Measurements from ENCODE around the gene DDX25.

The DDX25 gene

DNA sequence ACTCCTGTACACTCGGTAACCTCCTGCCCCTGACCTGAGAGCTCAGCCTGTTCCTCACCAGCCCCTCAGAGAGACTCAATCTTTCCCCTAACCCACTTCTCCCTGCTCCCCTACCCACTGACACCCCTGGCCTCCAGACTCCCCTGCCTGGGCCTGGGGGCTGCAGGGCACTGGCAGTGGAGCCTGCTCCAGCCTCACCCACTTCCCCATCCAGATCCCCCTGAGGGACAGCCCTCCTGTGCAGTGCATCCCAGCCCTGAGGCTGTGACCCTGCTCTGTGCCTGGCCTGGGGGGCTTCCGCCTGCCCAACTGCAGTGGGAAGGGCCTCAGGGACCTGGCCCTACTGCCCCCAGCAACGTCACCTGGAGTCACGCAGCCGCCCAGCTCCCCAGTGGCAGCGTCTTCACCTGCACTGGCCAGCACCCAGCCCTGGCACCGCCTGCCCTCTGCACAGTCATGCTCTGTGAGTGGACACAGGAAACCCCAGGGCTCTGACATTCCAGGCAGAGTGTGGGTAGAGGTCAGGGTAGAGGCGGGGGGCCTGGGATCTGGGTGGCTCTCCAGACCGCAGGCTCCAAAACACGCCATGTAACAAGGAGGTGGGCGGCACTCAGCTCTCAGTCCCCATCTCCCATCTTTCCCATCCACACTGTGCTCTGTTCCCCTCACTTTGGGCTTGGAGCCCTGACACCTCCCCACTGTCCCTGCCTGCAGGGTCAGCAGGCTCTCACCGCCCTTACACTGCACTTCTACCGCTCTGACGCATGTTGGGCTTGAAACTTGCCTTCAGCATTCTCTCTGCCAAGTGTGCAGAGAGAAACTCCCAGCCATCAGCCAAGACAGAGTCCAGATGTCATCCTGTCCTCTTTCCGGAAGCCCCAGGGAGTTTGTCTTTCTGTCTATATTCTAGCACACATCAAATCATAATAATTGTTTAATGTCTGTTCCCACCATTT is 46.7 kb downstream of the DDX25 start:
- no peak for DNase-seq (ENCODE audit: low read depth)

GRCh38 chr11:125951731-125952130 is 47.4 kb downstream of the DDX25 start:
- no peak for DNase-seq (ENCODE audit: low read depth)

DNA sequence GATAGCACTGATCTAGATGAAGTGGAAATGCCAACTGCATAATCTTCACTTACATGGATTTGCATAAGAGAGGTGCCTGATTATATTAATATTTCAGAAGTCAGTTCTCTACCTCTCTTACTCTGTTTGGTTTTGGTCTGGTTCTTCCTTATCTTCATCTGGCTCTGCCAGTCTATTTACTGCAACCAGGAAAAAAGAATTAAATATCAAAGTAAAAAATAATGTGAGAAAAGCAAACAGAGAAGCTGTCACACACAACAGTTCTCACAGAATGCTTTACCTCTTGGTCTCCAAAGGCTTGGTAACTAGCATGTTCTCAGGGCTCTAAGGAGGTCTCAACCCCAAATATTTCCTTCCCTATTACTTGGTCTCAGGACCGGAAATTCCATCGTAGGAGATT is 48.3 kb downstream of the DDX25 start:
- no peak for DNase-seq (ENCODE audit: low read depth)

GRCh38 chr11:125952973-125953372 is 48.7 kb downstream of the DDX25 start:
- no peak for DNase-seq (ENCODE audit: low read depth)

DNA sequence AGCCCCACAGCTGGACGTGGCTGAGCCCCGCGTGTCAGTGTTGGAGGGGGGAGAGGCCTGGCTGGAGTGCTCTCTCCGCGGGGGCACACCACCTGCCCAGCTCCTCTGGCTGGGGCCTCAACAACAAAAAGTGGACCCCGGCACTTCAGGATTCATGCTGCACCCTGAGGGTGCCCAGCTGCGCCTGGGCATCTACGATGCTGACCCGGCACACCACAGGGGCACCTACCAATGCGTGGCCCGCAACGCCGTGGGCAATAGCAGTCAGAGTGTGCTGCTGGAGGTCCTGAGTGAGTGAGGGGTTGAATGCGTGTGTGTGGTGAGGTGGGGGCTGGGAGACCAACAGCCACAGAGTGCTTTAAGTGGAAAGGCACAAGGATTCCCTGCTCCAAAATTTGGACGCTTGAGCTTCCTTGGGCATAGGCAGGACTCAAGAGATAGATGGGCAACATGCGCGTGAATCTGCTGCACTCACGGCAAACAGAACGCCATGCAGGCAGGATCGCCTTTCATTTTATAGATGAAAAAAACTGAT is 49.2 kb downstream of the DDX25 start:
- no peak for DNase-seq (ENCODE audit: low read depth)

DNA sequence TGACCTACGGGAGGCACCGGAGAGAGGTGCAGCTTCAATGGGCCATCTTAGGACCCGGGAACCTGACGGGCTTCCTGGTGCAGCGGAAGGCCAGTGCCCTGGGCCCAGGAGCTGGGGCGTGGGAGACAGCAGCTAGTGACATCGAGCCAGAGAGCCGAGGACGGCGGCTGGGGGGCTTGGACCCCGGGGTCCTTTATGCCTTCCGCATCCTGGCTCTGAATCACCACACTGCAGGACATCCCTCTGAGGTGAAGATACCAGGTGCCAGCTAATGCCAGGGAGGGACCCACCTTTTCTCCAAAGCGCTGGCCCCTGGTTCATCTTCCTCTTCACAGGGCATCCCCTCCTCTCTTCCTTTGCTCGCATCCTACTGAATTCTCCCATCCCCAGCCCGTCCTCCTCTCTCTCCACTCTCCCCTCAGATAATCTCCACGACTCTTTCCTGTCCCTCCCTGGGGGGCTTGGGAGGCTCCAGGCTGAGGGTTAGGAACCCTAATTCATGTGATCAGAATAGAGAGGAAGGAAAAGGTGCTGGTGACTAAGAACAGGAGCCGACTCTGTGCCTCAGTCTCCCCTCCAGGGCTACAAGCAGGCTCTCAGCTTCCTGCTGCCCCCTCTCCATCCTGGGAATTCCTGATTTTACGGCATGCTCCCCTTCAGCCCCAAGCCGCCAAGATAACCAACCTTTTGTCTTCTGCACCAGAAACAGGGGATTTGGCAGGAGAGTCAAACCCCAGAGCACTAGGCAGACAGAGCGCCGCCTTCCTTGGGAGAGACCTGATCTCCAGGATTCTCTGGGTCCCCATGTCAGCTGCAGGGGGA is 50.0 kb downstream of the DDX25 start:
- DNase-seq (ENCODE audit: low read depth): no peak

DNA sequence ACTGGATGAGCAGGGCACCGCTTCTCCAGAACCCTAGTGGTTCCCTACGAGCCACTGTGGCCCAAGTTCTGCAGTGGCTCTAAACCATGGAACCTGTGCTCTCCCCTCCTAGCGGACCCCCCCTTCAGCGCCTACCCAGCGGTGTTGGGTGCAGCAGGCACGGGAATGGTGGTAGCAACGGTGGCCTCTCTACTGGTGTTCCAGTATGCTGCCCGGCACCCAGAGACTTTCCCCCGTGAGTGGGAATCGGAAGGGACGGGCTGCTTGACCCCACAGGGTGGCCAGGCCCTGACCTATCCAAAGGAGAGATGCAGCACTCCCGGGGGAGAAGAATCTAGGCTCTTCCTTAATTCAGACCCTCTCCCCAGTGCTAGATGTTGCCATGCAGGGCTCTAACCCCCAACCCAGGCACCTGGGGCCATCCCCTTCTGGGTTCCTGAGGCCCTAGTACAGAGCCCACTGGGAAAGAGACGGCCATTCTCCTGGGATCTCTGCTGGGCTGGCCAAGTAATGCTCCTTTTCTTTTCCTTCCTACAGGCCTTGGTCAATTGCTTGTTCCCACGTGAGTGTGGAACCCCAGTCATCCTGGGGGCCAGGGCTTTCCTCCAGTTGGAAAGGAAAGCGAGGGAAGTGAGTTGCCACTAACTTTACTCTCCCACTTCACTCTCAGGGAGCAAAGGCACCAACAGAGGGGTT is 50.8 kb downstream of the DDX25 start:
- no peak for DNase-seq (ENCODE audit: low read depth)

DNA sequence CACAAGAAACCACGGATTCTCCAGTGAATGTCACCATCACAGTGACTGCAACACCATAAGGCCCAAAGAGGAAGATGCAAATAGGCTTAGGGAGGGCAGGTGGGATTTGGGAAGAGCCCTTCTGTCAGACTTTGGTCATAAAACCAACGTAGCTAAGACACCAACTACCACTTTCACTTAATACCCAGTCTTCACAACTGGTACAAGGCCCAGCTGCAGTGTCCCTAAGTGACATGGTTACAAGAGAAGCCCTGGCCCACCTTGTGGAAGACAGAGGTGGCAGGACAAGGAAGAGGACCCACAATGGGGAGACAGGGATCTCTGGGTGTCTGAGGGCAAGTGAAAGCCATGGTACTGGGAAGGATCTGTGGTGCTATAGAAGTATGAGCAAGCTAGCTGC is 51.5 kb downstream of the DDX25 start:
- DNase-seq (ENCODE audit: low read depth): no peak

DNA sequence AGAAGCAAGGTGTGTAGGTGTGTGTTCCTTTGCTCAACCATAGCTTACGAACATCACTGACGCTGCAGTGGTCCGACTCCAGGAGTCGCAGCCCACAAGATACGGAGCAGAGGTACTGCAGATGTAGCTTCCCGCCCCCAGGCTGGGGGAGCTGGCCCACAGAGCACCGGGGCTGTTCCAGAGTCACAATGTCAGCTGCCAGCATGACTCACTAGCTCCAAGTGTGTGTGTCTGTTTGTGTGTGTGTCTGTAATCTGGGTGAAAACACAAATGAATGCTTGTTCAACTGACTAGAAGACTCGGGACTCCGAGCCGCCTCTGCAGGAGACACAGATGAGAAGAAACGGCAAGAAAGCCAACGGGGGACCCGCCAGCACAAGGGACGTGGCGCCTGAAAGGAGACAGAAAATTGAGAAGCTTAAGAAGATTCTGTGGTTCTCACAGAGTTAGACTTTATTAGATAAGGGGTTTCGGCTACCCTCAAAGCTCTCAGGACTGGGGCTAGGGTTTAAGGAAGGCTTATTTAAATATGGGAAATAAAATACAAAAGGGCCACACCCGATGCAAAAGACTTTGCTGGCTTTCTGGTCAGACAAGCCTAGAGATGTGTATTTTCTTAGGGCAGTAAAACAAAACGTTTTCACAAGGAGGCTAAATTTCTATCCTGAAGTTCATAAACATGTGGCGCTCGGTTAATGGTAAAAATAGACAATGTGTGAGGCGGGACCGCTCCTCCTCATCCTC is 52.3 kb downstream of the DDX25 start:
- no peak for DNase-seq (ENCODE audit: low read depth)

DNA sequence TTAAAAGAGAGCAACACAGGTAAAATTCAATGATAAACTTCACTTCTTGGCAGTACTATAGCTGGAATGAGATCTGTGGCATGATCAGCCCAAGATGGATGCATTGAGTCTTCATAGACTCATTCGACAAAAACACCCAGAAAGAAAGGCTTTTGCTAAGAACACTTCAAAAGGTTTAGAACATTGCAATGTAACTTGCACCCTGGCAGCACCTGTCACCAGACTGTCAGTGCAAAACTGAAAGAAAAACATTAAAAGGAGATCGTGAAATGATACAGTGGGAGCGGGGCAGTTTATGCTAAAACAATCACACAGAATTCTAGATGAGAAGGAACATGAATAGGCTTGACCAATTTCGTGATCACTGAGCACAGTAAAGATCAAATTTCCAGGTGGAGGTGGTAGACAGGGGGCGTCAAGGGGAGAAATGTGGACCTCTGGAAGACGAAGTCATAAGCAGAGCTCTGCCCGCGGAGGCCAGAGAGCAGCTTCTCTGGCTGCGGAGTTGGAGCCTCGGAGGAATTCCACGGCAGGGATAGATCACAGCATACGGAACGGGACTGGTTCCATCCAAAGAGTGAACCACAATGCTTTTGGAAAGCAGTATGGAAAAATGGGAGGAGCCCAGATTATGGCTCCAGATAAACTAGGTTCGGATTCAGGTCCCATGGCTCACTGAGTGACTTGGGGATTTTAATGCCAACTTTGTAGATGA is 53.5 kb downstream of the DDX25 start:
- no peak for DNase-seq (ENCODE audit: low read depth)

GRCh38 chr11:125958872-125959400 is 54.6 kb downstream of the DDX25 start:
- no peak for DNase-seq (ENCODE audit: low read depth)

- DNase-seq (ENCODE audit: low read depth): no peak
Measured at GRCh38 chr11:125959511-125959910, 55.2 kb downstream of the DDX25 start.

DNA sequence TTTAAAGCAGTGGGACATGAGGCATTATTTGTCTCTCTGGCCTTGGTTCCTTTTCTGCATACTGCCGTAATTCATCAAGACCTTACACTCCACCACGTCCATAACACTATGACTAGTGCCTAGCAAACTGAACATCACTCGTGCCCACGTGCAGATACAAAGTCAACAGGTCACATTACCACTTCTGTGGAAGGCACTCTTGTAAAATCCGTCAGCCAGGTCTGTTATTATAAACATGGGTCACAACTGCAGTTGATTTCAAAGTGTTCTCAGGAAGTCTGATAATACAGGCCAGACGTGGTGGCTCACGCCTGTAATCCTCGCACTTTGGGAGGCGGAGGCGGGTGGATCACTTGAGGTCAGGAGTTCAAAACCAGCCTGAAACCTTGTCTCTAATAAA is 55.6 kb downstream of the DDX25 start:
- no peak for DNase-seq (ENCODE audit: low read depth)

DNA sequence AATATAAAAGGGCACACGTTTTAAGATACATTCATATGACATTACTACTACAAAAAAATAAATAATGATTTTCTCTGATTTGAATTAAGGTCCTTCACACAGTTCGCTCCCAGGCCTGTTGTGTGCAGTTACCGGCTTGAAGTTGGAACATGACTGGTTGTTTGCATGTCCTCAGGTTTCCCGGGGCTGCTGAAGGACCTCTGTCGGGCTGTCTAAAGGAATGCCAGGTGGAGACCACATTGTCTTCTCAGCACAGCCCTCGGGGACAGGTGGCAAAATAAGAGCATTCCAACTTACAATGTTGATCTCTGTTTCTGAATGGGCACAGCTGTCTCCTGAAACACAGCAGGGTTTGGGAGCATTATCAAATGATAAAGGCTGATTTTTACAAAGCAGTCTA is 56.5 kb downstream of the DDX25 start:
- no peak for DNase-seq (ENCODE audit: low read depth)

GRCh38 chr11:125967515-125967914 is 63.2 kb downstream of the DDX25 start:
- DNase-seq (ENCODE audit: low read depth): no peak

DNA sequence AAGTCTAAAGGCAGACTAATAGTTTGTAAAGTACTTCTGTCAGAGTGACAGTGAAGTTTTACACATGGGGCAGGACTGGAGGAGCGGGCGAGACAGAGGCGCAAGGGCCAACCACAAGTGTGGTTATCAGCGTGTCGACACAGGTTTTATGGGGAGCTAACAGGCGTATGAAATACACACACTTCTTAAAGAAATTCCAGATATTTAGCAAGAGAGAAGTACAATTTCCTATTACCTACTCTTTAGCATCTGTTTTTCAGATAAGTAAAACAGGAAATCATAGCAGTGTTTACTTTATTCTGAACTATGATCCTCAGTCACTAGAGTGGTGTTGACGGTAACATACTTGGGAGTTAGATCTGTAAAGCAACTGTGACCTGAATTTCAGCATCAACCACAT is 64.0 kb downstream of the DDX25 start:
- no peak for DNase-seq (ENCODE audit: low read depth)

DNA sequence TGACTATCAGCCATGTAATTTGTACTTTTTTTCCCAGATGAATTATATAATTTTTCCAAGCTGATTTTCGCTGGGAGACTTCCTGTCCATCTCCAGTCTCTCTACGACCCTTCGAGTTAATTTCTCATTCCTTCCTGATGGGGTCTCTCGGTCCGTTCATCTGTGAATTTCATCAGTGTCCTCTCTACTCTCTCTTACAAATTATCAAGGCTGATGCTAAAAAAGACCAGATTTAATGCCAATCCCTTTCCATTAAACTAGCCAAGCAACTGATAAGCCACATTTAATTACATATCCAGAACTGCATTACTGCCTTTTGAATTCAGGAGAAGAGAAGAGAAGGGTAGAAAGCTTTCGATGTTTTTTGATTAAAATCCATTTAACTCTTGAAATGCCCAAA is 67.3 kb downstream of the DDX25 start:
- DNase-seq (ENCODE audit: low read depth): no peak

- no peak for DNase-seq (ENCODE audit: low read depth)
Measured at GRCh38 chr11:125974284-125974683, 70.0 kb downstream of the DDX25 start.

GRCh38 chr11:125975634-125976033 is 71.3 kb downstream of the DDX25 start:
- DNase-seq (ENCODE audit: low read depth): no peak

DNA sequence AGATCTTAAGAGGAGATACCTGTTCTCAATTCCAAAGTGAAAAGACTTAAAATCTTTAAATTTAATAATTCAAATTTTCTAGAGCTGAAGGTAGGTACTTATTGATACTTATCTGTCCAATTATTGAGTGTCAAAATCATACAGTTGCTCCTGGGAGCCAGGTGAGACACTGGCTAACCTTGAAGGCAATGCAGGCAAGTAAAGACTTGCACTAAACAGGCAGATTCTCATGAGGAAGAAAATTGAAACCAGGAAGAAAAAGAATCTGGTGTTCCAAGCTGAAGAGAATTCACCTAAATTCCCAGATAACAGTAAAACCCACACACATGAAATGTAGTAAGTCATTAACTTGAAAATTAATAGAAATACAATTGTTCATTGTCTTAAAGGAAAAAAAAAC is 71.8 kb downstream of the DDX25 start:
- no peak for DNase-seq (ENCODE audit: low read depth)

DNA sequence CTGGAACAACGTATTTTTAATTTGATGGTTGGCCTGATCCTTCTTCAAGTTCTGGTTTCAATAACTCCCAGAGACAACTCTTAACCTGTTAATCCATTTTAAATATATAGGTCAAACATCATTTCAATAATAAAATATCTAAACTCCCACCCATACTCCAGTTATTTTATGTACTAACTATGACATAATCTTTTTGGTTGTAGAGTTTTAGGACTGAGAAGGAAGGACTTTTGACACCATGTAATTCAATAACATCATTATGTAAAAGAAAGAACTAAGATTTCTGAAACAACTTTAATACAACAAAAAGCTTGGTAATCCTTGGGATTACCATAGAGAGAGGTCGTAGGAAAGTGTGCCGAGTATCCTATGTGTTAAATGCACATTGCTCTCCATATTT is 73.0 kb downstream of the DDX25 start:
- DNase-seq (ENCODE audit: low read depth): no peak
